Prostate gland (tissue), 2 donors: ENCODE data around the gene FAM184A.

Source experiments
- POLR2AphosphoS5 ChIP-seq: sonication (generic); formaldehyde crosslinking; IDR thresholded peaks from one replicate; pipeline ENCODE4 v1.6.1; 2017; ENCODE audit warnings: antibody characterized with exemption
- TF ChIP-seq, protein P1 (sequence below), 4 experiments: fragments of 200-600 bp in 2 of 4; fragments of 450-650 bp in 2 of 4; sonication (generic) in 2 of 4; IDR thresholded peaks; 1 replicate in 3 of 4; 2 replicates in 1 of 4; pipeline ENCODE4 v1.5.1; 2016 to 2019; ENCODE audit warnings: antibody characterized with exemption in 4 of 4, mild to moderate bottlenecking in 2 of 4, moderate library complexity in 2 of 4

DNA sequence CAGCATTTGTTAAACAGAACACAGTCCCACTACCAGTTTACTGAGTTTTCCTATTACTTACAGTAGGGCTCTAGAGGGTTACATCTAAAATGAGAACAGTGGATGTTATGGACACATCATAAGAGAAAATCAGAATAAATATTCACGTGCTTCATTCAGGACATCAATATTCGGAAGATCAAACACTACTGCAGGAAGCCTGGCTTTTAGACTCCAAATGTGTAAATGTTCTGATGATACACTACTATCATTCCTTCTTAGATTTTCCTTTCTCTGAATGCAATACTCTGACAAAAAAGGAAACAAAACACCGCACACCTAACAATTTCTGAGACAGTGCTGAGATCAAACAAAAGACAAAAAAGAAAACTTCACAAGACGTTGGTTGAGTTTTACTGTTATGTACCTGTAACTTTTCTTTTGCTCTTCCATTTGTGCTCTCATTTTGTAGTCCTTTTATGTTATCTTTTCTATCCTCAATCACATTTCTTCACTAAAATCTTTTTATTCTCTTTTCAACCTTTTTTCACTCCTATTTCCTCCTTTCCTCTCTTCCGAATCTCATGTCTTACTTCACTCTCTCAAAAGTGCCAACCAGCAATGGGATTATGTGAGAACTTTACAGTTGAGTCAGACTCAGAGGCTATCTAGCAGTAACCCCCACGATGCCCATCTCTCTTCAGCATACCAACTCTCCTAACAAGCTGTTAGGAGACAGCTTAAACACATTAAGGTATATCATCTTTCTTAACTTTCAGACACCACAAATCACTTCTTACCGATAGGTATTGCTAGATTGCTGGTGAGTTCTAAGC is 1.7 kb downstream of the FAM184A start:
- TF ChIP-seq, protein P1, sequence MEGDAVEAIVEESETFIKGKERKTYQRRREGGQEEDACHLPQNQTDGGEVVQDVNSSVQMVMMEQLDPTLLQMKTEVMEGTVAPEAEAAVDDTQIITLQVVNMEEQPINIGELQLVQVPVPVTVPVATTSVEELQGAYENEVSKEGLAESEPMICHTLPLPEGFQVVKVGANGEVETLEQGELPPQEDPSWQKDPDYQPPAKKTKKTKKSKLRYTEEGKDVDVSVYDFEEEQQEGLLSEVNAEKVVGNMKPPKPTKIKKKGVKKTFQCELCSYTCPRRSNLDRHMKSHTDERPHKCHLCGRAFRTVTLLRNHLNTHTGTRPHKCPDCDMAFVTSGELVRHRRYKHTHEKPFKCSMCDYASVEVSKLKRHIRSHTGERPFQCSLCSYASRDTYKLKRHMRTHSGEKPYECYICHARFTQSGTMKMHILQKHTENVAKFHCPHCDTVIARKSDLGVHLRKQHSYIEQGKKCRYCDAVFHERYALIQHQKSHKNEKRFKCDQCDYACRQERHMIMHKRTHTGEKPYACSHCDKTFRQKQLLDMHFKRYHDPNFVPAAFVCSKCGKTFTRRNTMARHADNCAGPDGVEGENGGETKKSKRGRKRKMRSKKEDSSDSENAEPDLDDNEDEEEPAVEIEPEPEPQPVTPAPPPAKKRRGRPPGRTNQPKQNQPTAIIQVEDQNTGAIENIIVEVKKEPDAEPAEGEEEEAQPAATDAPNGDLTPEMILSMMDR (IDR thresholded peaks at IDR 0.05) = no peak
- TF ChIP-seq POLR2AphosphoS5 = no peak
